Measurements from ENCODE around the gene LCMT2.

LCMT2 gene

GRCh38 chr15:43276563-43277200, 53.7 kb downstream of the LCMT2 start:
- no peak for DNase-seq (ENCODE audit: low read depth in 1 of 2, low spot score in 1 of 2)

- DNase-seq (ENCODE audit: low read depth in 1 of 2, low spot score in 1 of 2) = no peak
These were observed 54.4 kb downstream of the LCMT2 start for GRCh38 chr15:43275740-43276562.

DNA sequence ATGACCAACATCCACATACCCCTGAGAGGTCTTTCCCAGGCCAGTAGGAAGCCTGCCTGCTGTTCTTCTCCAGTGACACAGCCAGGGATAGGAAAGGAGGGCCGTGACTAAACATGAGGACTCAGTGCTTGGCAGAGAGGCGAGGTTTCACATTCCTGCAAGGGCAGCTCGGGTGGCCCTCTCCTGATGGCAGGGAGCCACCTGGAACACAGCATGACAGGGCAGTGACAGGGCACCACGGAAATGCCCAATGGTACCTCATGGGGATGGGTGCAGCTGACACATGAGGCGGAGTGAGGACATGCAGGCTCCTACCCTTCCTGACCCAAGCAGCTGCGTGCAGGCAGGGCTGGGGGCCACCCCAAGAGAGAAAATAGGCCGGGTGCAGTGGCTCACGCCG, 56.2 kb downstream of the LCMT2 start:
- DNase-seq (ENCODE audit: low read depth in 1 of 2, low spot score in 1 of 2) = no peak

All from activated T-helper 1 cell treated with anti-CD3 and anti-CD28 coated beads, Interleukin-2, amount 50 U/mL, for 16 hours (primary cell).